NCI-H345 treated with DMSO at 0.1 percent for 48 hours (cell line): ENCODE measurements around the gene LTB4R2.

Experiments used
- DNase-seq: peaks from one replicate; lab custom pipeline; 2025; ENCODE audit not compliant: unreplicated experiment; lab: John Stamatoyannopoulos, UW

The LTB4R2 gene

DNA sequence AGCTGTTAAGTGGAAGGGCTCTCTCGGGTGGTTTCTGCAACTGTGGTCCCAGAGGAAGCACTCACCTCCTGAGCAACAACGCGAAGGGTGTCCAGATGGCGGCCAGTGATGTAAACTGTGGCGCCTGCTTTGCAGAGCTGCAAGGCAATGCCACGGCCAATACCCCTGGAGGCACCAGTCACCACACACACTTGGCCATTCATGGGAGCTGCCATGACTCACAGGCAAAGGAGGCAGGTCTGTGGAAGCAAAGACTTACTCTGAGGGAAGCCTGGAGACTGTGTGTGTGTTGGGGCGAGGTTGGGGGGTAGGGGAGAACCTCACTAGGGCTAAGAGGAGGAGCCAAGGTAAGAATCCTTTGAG is 11.1 kb upstream of the LTB4R2 start:
- no peak for DNase-seq

DNA sequence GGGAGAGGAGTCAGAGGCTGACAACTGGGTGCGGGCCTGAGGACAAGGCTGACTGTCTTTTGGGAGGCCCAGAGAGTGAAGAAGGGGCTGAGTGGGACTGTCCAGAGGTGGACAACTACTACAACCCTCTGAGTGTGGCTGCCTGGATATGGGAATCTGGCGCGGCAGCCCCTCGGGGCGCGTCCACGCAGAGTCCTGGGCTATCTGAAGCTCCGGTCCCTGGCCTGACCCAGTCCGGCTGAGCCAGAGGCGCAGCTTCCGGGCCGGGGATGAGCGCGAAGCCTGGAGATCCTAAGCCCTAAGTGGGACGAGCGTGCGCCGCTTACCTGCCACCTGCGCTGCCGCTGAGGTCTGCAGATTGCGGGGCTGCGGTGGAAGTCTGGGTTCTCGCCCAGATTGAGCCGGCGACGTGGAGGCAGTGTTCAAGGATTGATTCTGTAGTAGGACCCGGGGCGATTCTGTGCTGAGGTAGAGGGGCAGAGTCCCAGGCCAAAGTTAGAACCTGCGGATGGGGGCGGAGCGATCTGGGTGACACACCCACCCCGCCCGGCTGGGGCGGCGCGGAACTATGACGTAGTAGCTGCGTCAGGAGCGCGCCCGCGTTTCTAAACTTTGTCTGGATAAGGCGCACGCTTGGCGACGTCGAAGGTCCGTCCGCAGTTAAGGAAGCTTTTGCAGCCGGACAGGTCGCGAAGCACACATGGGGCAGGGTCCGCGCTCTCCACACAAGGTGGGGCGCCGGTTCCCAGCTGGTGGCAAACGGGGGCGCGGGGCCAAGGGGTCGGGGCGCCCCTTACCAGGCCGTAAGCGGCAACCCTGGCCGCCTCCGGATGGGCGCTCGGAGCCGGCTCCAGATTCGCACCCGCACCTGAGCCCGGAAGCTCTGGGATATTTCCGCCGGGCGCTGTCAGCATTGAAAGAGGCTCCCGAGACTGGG is 10.4 kb upstream of the LTB4R2 start, which contains the start of the genes DHRS1 and NOP9:
Gene DHRS1, minus strand, starts transcription at position 526 of the 937 bp plus-strand sequence. CDS start 674 bp downstream, outside the sequence.
Gene NOP9, plus strand, starts transcription at position 596 of the 937 bp plus-strand sequence. Its CDS starts 105 bp downstream, at position 701.
- DNase-seq, result peak; percentile 59

DNA sequence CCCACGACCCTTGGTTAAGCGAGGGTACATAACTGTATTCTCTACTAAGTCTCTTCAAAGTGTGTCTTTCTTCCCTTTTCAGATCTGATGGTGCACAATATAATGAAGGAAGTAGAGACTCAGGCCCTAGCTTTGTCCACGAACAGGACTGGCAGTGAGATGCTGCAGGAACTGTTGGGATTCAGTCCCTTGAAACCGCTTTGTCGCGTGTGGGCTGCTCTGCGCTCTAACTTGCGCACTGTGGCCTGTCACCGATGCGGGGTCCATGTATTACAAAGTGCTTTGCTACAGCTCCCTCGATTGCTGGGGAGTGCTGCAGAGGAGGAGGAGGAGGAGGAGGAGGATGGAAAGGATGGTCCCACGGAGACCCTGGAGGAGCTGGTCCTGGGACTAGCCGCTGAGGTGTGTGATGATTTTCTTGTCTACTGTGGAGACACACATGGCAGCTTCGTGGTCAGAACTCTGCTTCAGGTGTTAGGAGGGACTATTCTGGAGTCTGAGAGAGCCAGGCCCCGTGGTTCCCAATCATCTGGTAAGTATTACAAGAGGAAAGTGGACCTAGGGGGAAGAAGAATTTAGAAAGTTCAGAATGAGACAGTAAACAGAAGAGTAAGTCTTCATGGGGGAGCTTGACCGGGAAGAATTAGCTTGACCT is 9.5 kb upstream of the LTB4R2 start:
- DNase-seq, result no peak

GRCh38 chr14:24304019-24304387 is 5.9 kb upstream of the LTB4R2 start:
- no peak for DNase-seq

DNA sequence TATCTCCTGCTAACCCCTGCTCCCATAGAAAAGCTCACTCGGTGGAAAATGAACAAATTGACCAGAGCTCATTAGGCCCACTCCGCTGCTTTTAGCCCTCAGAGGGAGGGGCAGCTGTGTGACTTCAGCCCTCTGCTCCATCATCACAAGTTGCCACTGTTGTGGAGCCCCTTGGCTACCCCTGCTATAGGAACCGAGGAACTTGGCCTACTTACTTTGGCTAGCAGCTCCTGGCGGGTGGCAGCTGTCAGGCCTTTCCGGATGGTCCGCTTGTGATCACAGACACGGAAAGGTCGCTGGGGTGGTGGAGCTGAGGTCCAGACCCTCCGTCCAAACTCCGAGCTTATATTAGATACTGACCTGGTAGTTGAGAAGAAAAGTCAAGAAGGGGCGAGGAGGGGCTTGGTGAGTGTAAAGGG is 2.8 kb upstream of the LTB4R2 start:
- no peak for DNase-seq

DNA sequence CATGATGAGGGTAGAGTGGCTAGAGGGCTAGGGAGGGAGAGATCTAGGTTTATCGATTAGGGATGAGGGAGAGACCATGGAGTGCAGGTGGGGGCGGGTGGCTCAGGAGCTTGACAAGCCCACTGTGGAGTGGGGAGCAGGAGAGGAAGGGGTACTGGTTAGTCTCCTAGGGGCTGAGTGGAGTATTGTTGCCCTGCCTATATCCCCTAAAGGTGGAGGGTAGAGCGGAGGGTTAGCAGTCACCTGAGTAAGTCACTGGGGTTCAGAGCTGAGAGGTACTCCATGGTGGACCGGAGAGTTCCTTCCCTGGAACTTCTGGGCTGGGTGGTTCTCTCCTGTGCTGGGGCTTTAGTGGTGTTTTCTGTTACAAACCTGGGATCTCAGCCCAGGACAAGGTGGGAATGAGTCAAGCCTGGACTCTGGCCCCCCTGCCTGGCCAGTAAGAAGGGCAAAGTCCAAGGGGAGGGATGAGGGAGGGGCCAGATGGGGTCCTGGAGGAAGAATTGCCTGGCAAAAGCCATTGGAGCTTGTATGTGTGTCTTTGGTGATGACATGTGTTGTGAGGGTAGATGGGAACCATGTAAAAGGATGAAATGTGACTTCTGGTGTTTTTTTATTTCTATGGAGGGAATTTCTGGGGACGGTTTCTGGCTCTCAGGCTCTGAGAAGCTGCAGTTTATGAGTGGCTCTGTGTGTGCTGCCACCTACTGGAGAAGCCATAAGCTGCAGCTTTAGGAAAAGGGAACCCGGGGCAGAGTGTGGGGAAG is 2.2 kb upstream of the LTB4R2 start, which contains the start of gene CIDEB:
Gene CIDEB, minus strand, starts transcription at position 403 of the 767 bp plus-strand sequence. Its CDS starts 119 bp downstream, at position 284.
- peak; percentile 21 for DNase-seq

GRCh38 chr14:24308342-24309124 is 1.4 kb upstream of the LTB4R2 start:
- DNase-seq, result no peak

GRCh38 chr14:24310265-24310645 is 315 bp downstream of the LTB4R2 start:
- no peak for DNase-seq

GRCh38 chr14:24310646-24311604 is 985 bp downstream of the LTB4R2 start, which contains the start of gene LTB4R:
Gene LTB4R, plus strand, starts transcription at chr14:24311502. Its CDS starts 4,150 bp downstream, at chr14:24315652.
- no peak for DNase-seq

DNA sequence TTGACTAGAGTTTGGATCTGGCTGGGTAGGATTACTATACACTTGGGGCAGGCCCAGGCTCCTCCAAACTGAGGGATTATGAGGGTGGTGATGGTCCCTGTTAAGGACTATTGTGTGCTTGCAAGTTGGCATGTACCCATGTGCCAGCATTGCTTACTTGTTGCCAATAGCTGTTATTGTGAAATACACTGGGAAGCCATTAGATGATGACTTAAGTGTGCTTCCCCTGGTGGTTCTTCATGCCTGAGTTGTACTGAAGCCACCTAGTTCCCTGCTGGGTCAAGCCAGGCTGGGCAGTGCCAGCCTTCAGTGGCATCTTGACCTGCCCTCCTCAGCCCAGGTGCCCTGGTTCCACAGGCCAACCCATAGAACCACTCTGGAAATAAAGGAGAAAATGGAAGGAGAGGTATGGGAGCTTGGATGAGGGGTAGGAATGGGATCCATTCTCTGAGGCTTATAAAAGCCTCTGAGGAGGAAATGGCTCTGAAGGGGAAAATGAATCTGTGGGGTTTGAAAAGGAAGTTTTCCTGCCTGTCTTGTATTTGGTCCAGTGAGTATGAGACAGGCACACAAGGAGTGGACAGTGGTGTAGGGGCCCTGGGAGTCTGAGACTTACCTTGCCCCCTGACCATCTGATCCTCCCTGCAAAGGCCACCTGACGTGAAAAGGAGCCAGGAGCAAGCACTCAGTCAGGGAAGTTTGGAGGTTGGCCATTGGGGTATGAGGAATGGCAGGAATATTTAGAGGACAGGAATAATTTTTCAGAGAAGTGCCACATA is 2.1 kb downstream of the LTB4R2 start:
- DNase-seq, result no peak

DNA sequence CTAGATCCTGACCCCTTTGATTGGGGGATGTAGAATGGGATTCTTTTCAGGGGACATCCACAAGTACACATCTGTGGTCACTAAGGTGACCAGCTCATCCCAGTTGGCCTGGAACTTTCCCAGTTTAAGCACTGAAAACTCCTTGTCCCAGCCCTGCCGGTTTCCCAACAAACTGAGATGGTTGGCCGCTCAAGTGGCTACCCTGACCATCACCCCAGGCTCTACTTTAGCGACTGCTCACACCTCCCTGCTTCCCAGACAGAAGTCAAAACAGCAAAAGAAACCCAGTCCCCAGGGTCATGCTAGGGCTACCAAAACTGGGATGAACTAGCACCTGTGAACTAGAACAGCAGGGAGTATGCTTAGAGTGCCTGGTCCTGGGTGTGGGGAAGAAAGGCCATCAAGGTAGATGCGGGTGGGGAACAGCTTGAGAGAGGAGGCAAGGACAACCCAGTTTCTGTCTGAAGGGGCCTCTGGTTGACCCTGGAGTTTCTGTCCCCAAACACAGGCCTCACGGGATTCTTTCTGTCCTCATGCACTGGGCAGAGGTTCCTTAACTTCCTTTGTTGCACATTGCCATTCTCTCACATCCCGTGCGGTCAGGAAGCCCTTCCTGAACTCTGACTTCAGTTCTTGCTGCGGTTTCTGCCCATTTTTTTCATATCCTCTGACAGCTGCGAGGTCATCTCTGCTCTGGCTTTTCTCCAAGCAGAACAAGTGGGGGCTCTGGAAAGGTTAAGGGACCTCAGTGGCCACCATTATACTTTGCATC is 3.0 kb downstream of the LTB4R2 start:
- DNase-seq, result no peak

DNA sequence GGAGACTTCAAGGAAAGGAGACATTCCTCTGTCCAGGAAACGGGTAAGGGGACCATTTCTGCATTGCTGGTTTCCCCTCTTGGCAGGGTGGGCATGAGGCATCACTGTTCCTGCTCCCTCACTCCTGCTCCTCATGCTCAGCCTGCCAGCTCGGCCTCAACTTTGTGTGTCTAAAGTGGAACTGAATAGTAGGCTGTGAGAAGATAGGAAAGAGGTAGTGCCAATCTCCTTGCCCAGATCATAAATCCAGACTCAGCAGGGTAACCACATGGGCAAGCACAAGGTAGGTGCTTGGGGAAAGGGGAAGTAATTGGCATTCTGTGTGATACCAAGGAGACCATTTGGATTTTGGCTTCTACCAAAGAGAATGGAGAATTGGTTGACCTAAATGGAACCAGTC is 4.0 kb downstream of the LTB4R2 start:
- no peak for DNase-seq

DNA sequence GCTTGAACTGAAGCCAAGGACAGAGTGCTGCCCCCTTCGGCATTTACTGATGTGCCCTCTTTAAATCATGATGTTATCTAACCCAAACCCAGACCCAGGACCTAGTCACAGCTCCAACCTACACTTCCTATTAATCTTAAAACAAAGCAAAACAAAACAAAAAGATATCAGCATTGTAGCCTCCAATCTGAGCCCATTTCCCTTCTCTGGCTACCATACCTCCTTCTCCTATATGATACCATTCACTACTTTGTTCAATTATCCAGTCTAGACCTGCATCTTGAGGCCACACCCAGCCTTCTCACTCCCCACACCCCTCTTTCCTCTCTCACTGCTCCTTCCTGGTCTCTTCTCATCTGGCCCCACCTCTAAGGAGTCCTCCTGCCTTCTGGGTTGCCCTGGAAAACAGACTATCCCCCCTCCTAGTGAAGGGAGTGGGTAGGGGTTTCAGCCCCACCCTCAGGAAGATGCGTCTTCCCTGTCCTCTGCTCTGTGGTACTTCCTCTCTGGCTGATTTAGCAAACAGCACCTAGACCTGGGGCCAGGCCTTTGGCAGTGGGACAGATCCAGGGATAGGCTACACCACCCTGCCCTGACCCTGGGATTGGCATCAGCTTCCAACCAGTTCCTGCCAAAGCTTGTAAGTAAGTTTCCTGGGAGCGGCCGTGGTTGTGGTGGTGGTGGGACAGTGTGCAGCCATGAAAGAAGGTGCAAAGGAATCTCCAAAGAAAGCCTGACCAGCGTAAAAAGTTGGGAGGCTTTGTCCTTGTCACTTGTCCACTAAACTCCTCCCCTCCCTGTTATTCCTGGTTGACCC is 4.6 kb downstream of the LTB4R2 start:
- no peak for DNase-seq

DNA sequence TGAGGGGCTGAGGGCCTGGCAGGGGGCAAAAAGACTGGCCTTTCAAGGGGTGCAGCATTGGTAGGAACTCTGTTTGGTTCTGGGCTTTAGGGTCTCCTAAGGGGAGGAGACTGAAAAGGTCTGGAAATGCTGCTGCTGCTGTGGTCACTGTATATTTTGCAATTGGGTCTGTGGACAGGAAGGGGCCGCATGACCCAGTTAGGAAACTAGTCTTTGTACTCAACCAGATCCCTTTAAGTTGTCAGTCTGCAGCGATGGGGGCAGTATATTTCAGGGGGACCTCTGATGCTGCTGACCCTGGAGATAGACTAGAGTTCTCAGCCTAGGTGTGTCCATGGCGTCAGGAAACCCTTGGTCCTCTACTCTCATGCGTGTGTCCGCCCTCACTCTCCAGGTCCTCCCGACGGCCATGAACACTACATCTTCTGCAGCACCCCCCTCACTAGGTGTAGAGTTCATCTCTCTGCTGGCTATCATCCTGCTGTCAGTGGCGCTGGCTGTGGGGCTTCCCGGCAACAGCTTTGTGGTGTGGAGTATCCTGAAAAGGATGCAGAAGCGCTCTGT is 5.4 kb downstream of the LTB4R2 start:
- DNase-seq, result no peak

- DNase-seq, result no peak
Observed at GRCh38 chr14:24315807-24316596, 6.1 kb downstream of the LTB4R2 start.

GRCh38 chr14:24316597-24316950 is 6.6 kb downstream of the LTB4R2 start:
- no peak for DNase-seq
